Suprapubic skin (tissue), 3 donors: ENCODE results near the gene ANO2.

ENCODE experiments used
- EP300 ChIP-seq: sonication (generic); formaldehyde crosslinking; IDR thresholded peaks from one replicate; pipeline ENCODE4 v1.6.1; 2017; ENCODE audit warnings: antibody characterized with exemption
- TF ChIP-seq, protein P1 (sequence below), 2 donors: fragments of 200-600 bp in 1 of 2; fragments of 450-650 bp in 1 of 2; sonication (generic) in 1 of 2; IDR thresholded peaks; one replicate each; pipeline ENCODE4 v1.5.1; 2016 to 2019; ENCODE audit warnings: antibody characterized with exemption in 2 of 2, mild to moderate bottlenecking in 1 of 2, moderate library complexity in 1 of 2

DNA sequence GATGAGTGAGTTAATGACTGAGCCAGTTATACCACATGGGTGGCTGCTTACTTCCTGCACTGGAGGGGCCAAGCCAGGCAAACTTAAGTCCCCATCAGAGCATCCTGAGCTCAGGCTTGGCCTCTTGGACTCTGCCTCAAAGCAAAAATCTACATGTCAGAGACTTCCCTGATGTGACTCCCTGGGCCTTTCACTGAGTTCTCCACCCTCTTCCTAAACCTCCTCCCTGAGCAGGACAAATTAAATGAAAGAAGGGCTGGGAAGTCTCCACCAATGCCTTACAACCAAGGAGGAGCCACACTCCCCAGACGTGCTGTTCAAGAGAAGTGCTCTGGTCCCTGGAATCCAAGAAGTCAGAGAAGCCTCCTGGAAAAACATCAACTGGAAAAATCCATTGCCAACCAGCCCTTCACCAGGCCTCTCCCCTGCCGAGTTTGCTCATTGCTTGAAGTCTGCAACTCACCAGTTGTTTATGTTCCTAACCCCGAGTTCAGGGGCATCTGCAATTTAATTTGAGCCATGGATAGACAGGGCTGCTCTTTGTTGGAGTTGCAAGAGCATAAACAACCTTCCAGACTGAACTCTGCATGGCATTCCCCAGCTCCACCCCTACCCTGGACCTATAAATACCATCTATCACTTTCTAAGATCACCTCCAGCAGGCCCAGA is 160.5 kb downstream of the ANO2 start:
- TF ChIP-seq, protein P1, sequence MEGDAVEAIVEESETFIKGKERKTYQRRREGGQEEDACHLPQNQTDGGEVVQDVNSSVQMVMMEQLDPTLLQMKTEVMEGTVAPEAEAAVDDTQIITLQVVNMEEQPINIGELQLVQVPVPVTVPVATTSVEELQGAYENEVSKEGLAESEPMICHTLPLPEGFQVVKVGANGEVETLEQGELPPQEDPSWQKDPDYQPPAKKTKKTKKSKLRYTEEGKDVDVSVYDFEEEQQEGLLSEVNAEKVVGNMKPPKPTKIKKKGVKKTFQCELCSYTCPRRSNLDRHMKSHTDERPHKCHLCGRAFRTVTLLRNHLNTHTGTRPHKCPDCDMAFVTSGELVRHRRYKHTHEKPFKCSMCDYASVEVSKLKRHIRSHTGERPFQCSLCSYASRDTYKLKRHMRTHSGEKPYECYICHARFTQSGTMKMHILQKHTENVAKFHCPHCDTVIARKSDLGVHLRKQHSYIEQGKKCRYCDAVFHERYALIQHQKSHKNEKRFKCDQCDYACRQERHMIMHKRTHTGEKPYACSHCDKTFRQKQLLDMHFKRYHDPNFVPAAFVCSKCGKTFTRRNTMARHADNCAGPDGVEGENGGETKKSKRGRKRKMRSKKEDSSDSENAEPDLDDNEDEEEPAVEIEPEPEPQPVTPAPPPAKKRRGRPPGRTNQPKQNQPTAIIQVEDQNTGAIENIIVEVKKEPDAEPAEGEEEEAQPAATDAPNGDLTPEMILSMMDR (IDR thresholded peaks at IDR 0.05), result no peak
- TF ChIP-seq EP300, result no peak
